GM19463 (cell line): Measurements from ENCODE around the gene FAM124A.

Experiments used
- ATAC-seq: cut with Tn5 transposase; IDR thresholded peaks from one replicate; pipeline ENCODE4 v1.9.1; 2021; ENCODE audit warnings: mild to moderate bottlenecking, moderate library complexity; ENCODE audit not compliant: unreplicated experiment

The FAM124A gene

DNA sequence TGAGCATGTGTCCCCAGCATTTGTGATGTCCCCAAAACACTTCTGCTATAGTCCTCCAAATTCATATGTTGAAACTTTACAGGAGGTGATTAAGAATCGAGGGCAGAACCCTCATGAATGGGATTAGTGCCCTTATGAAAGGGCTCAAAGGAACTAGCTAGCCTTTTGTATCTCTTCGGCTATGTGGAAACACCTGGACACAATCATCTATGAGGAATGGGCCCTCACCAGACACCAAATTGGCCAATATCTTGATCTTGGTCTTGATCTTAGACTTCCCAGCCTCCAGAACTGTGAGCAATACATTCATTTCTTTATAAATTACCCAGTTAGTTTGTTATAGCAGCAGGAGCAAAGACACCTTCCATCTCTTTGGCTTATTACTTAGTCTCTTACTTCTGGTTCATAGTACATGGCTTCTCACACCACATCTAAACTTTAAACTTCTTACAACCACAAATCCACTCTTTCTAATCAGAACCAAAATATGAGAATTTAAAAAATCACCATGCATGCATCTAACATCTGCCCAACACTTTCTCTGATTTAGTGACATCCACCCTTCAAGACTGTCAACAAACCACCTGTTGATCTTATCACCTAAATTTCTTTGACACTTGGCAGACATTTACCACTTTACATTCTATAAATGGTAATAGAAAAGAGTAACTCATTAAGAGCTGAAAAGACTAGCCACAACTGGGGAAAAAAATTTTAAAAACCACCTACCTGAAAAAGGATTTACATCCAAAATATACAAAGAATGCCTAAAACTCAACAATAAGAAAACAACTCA is 110.6 kb downstream of the FAM124A start:
- ATAC-seq = no peak

GRCh38 chr13:51333421-51333820 is 111.2 kb downstream of the FAM124A start:
- no peak for ATAC-seq

DNA sequence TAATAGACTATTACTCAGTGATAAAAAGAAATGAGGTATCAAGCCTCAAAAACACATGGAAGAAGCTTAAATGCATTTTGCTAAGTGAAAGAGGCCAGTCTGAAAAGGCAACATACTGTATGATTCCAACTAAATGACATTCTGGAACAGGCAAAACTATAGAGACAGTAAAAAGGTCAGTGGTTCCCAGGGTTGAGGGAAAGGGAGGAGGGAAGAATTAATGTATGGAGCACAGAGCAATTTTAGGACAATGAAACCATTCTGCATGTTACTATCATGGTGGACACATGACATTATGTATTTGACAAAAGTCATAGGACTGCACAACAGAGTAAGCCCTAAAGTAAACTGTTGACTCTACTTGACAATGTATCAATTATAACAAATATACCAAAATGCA is 111.6 kb downstream of the FAM124A start:
- ATAC-seq = no peak
